HCT116 (cell line): Measurements from ENCODE around the gene FREM1. TPM values are rescaled to one million over a fixed set of nuclear protein-coding genes. Genes with fewer than 3 reads are reported as not detected.

ENCODE experiments used
- ATAC-seq: fragments of 200-7000 bp; cut with Tn5 transposase; 2 replicates; pipeline ENCODE4 v1.9.1; 2020; ENCODE audit warnings: mild to moderate bottlenecking, moderate library complexity
- BruUV-seq: library from RNA; stranded (reverse); fragments of 400-500 nt; replicated peaks from 2 replicates; lab custom pipeline; 2021; lab: Mats Ljungman, UMichigan
- CTCF ChIA-PET: fragments of 300-600 bp; sonication (Branson Sonifier 250); formaldehyde crosslinking; loops from one replicate; lab custom pipeline; 2021; ENCODE audit warnings: antibody characterized with exemption; lab: Charles Lee
- POLR2A ChIA-PET: fragments of 300-600, 350-600 bp; sonication (Branson Sonifier 250); formaldehyde crosslinking; loops from one replicate; lab custom pipeline; 2021; ENCODE audit warnings: antibody characterized with exemption; lab: Charles Lee
- RAD21 ChIA-PET, 2 experiments: fragments of 300-600 bp; sonication (Branson Sonifier 250); formaldehyde crosslinking; loops; one replicate each; lab custom pipeline; 2023; ENCODE audit warnings: low total read pairs in 2 of 2; ENCODE audit not compliant: uncharacterized antibody in 2 of 2, unreplicated experiment in 2 of 2, low non-redundant PET in 1 of 2; lab: Charles Lee
- DNase-seq: peaks from one replicate; pipeline ENCODE4 v3.0.0-alpha.2; 2010; ENCODE audit warnings: low read depth, low spot score
- H2AFZ ChIP-seq: fragments of 200-600 bp; shearing (Covaris generic), sonication (generic); 2 replicates; pipeline ENCODE4 v1.6.1; 2017; ENCODE audit warnings: low read depth, mixed run types, mixed read lengths, antibody characterized with exemption, low read length; ENCODE audit not compliant: poor library complexity, severe bottlenecking
- H3K27ac ChIP-seq: 2 replicates; pipeline ENCODE4 v1.5.1; 2012; ENCODE audit warnings: low read depth, low read length
- H3K27me3 ChIP-seq: fragments of 200-600 bp; sonication (generic); 2 replicates; pipeline ENCODE4 v1.6.1; 2016; ENCODE audit warnings: mixed run types, low read length, mixed read lengths; ENCODE audit not compliant: insufficient read depth
- H3K36me3 ChIP-seq, 2 experiments: fragments of 200-500 bp in 1 of 2; fragments of 200-600 bp in 1 of 2; sonication (Bioruptor generic) in 1 of 2; sonication (generic) in 1 of 2; 2 replicates each; pipeline versions ENCODE4 v1.5.1 to v1.6.1; 2014 to 2016; ENCODE audit warnings: low read length in 2 of 2, inconsistent platforms in 1 of 2, mixed read lengths in 1 of 2, mixed run types in 1 of 2; ENCODE audit not compliant: insufficient read depth in 2 of 2, control insufficient read depth in 1 of 2
- H3K4me1 ChIP-seq, 2 experiments: fragments of 200-600 bp in 1 of 2; sonication (generic) in 1 of 2; 2 replicates each; pipeline versions ENCODE4 v1.5.1 to v1.6.1; 2012 to 2017; ENCODE audit warnings: low read length in 2 of 2, inconsistent platforms in 1 of 2, mild to moderate bottlenecking in 1 of 2, mixed read lengths in 1 of 2, mixed run types in 1 of 2, moderate library complexity in 1 of 2; ENCODE audit not compliant: insufficient read depth in 2 of 2, control insufficient read depth in 1 of 2
- H3K4me2 ChIP-seq: fragments of 200-600 bp; sonication (generic); 2 replicates; pipeline ENCODE4 v1.6.1; 2017; ENCODE audit warnings: mixed run types, low read length, mixed read lengths
- H3K4me3 ChIP-seq, 2 experiments: fragments of 200-600 bp in 1 of 2; sonication (generic) in 1 of 2; replicated peaks in 1 of 2; 2 replicates each; pipeline ENCODE4 v1.5.1; 2011 to 2016; ENCODE audit warnings: low read length in 2 of 2, control low read depth in 1 of 2, low read depth in 1 of 2, mild to moderate bottlenecking in 1 of 2, mixed read lengths in 1 of 2, mixed run types in 1 of 2
- H3K79me2 ChIP-seq: fragments of 200-600 bp; sonication (generic); 2 replicates; pipeline ENCODE4 v1.6.1; 2017; ENCODE audit warnings: mild to moderate bottlenecking, mixed run types, low read length, moderate library complexity, mixed read lengths; ENCODE audit not compliant: insufficient read depth
- H3K9ac ChIP-seq: fragments of 200-600 bp; sonication (generic); 2 replicates; pipeline ENCODE4 v1.6.1; 2016; ENCODE audit warnings: low read length, mixed read lengths
- H3K9me2 ChIP-seq: fragments of 200-600 bp; sonication (generic), shearing (Covaris generic); 2 replicates; pipeline ENCODE4 v1.6.1; 2017; ENCODE audit warnings: mixed run types, mild to moderate bottlenecking, moderate library complexity; ENCODE audit not compliant: insufficient read depth
- H3K9me3 ChIP-seq, 2 experiments: fragments of 200-500 bp in 1 of 2; fragments of 200-600 bp in 1 of 2; sonication (Bioruptor generic) in 1 of 2; sonication (generic) in 1 of 2; 2 replicates each; pipeline ENCODE4 v1.6.1; 2014 to 2017; ENCODE audit warnings: low read length in 2 of 2, mixed read lengths in 2 of 2, inconsistent platforms in 1 of 2, low read depth in 1 of 2, mild to moderate bottlenecking in 1 of 2, mixed run types in 1 of 2, moderate library complexity in 1 of 2; ENCODE audit not compliant: control insufficient read depth in 1 of 2, insufficient read depth in 1 of 2
- H4K20me1 ChIP-seq: fragments of 200-600 bp; sonication (generic), shearing (Covaris generic); 2 replicates; pipeline ENCODE4 v1.6.1; 2017; ENCODE audit warnings: mixed run types, mild to moderate bottlenecking, moderate library complexity; ENCODE audit not compliant: insufficient read depth
- FOSL1 ChIP-seq: IDR thresholded peaks from 2 replicates; pipeline ENCODE4 v1.6.1; 2012; ENCODE audit warnings: low read depth
- JUND ChIP-seq: IDR thresholded peaks from 2 replicates; pipeline ENCODE4 v1.6.1; 2012
- SIN3A ChIP-seq: IDR thresholded peaks from 2 replicates; pipeline ENCODE4 v1.6.1; 2012; ENCODE audit warnings: low read depth
- YY1 ChIP-seq: IDR thresholded peaks from 2 replicates; pipeline ENCODE4 v1.6.1; 2011; ENCODE audit warnings: low read length, low read depth, moderate library complexity, mild to moderate bottlenecking; ENCODE audit not compliant: insufficient replicate concordance; ENCODE audit errors: extremely low read depth
- ZBTB33 ChIP-seq: IDR thresholded peaks from 2 replicates; pipeline ENCODE4 v1.6.1; 2011; ENCODE audit warnings: mild to moderate bottlenecking, low read length, moderate library complexity; ENCODE audit not compliant: insufficient replicate concordance; ENCODE audit errors: extremely low read depth
- ZFX ChIP-seq: fragments of 450-650 bp; IDR thresholded peaks from 2 replicates; pipeline ENCODE4 v1.6.1; 2017
- ZNF274 ChIP-seq: fragments of 200-500 bp; sonication (Bioruptor generic); IDR thresholded peaks from 2 replicates; pipeline ENCODE4 v1.6.1; 2014; ENCODE audit warnings: mild to moderate bottlenecking, low read depth, low read length, inconsistent platforms
- intact Hi-C: fragments of 100-400 bp; cut with micrococcal nuclease; formaldehyde crosslinking; loops from 2 replicates; pipeline ENCODE4 v1.10.0; 2022
- total RNA-seq: library from RNA; stranded (reverse); gene quantifications from one replicate; pipeline ENCODE4 v1.2.1, GENCODE V29; 2021; ENCODE audit not compliant: unreplicated experiment
- TF ChIP-seq, protein P1 (sequence below): IDR thresholded peaks from 2 replicates; pipeline ENCODE4 v1.6.1; 2012

The FREM1 gene
- total RNA-seq, 1 experiment from 2014 or later: 0.12 TPM

DNA sequence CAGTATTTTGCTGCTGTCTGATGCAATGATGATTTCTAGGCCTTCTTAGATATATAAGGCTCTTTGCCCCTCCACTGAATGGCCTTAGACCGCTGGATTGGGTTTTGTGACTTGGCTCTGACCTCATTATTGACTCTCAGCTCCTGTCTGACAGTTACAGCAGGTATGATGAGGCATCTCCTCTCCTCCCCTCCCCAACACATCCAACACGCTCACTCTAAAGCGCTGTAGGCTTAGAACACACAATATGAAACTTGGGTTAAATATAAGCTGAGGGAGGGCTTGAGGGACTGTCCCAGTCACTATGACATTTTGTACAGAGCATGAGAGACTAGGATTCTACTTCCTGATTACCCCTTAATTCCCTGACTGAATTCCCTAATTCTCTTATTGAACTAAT lies 168.9 kb downstream of the FREM1 start (continued):
- TF ChIP-seq, protein P1, sequence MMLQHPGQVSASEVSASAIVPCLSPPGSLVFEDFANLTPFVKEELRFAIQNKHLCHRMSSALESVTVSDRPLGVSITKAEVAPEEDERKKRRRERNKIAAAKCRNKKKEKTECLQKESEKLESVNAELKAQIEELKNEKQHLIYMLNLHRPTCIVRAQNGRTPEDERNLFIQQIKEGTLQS: no peak
- TF ChIP-seq ZFX: no peak
- TF ChIP-seq SIN3A: no peak

DNA sequence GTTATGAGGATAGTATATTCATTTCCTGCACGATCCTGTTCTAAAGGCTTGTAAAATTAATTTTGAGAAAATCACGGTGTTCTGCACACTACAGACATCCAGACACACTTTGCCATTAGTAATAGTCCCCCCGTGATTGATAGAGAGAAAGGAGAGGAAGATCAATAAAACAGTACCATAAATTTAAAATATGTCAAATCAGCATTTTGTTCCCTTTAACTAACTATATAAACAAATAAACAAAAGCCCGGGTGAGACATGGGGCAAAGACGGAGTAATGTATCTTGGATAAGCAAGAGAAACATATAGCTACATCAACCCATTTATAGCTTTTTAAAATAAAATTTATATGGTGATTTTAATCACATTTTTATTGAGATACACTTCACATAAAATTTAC lies 177.1 kb downstream of the FREM1 start:
- Histone ChIP-seq H3K79me2 (no peaks in the 10 kb centered on the region), H3K36me3 (no peaks in the 10 kb centered on the region), H3K27me3 (peaks cover 28% of the 10 kb centered on the region), H2AFZ (no peak overlapping the region), H3K4me3 (no peak overlapping the region), H3K9me2 (no peaks in the 10 kb centered on the region), H3K27ac (no peak overlapping the region), H3K4me2 (no peak overlapping the region), H4K20me1 (no peaks in the 10 kb centered on the region), H3K4me1 (no peaks in the 10 kb centered on the region), H3K9me3 (no peaks in the 10 kb centered on the region), H3K9ac (no peak overlapping the region)
- ATAC-seq: no peak
- BruUV-seq: no TSS peak
- TF ChIP-seq FOSL1 (no peak), SIN3A (no peak), ZFX (no peak), ZBTB33 (no peak), JUND (no peak), ZNF274 (no peak), YY1 (no peak)
- intact Hi-C loops: no loop called here
- RAD21 ChIA-PET: no interaction called here
- POLR2A ChIA-PET: no interaction called here
- CTCF ChIA-PET: no interaction called here
- DNase-seq: no peak
